ENCODE data around the gene SCRN1.
"Not testable (repeated sequence)": the region's sequence is repeated elsewhere in the genome, so short reads cannot be mapped to it uniquely, and the experiment has no call there.

SCRN1 gene

DNA sequence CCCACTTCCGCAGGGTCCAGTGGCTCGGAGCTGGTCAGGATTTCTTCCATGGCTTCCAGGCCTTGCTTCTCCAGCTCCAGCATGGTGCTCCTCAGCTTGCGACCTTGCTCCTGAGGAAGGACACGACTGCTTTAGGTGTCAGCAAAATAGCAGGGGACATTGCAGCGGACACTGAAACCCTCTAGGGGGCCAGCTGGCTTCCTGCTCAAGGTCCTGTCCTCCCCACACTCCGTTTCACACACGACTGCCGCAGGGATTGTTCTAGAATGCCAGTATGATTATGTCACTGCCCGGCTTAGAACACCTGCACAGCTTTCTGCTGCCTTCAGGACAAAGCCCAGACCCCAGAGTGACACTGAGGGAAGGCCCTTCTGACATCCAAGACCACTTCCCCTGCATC is 65.6 kb downstream of the SCRN1 start:
- no peak for DNase-seq

DNA sequence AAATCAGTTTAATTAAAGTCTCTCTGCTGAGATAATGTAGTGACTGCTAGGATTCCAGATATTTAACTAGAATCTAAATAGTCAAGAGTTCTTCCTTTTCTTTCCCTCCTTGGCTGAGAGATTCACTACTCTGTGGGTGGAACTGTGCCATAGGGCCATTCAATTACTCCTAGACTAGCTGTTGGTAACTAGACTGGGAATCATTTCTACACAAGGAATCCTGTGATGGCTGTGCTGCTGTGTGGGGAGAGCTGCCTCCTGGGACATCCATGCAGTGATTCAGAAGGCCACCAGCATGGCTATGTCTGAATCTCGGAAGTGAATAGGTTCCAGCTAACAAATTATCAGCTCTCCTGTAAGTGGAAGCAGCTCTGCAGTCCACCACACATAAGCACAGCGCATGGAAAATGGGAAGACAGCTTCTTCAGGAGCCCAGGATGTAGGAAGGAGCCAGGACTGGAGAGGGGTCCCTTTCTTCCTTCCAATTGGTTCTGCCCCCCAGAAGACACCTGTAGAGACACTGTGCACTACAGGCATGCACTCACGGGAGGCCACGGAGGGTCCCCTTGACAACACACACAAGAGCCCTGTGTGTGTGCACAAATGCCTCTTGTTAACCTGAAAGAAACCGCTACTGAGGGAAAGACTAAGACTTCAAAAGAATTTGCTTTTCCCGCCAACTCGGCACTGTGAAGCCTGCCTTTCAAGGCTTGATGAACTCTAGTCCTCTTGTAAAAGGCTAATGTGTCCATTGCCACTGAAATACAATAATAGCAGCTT is 66.5 kb downstream of the SCRN1 start:
- no peak for DNase-seq

DNA sequence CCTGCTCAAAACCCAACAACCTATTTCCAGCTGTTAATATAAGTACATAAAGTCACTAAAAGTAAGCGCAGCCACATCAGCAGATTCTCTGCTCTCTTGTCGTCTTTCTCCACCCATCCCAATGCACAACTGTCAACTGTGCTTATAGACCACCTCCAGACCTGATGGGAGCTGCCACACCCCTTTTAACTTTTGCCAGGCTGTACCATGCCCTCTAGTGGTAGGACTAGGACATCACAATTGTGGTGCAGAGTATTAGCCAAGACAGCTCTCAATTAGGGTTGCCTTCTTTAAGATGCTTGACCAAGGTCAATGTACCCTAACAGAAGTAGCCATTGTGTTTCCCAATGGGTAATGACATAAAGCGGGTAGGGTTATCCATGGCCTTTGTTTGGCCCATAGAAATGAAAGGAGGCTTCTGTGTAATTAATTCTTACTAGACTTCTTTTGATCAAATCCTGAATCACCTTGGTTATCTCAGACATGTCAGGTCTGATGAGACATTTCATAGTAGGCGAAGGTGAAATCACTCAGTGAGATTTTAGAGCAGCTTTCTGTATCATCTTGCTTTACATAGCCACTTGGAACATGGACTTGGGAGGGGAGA is 68.1 kb downstream of the SCRN1 start:
- peak; percentile 8 for DNase-seq

DNA sequence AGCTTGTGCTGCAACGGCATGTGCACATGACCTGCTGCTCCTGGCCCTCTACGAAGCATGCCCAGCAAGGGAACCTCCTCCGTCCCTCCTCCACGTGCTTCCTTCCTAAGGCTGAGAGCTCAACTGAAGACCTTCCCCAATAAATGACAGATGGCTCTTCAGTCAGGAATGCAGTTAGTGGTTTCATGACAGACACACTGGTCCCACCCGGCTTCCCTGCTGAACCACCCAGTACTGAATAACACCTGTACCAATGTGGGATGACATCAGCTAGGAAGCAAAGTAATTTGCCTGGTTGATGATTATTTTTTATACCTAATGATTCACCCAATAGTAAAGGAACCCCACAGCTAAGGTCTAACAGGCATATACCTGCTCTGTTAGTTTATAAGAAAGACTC is 69.1 kb downstream of the SCRN1 start:
- DNase-seq: no peak

DNA sequence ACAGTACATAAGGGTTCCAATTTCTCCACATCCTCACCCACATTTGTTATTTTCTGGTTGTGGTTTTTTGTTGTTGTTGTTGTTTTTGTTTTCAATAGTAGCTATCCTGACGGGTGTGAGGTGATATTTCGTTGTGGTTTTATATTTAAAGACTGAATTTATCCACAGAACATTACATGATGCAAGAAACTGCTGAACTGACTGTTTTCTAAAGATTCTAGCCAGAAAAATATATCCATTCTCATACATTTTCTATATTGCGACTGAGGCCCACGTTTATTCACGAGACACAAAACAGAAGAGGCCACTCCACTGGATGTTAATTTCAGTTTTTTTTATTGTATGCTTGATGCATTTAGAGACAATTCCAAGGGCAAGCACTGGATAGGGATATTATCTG is 69.8 kb downstream of the SCRN1 start:
- no peak for DNase-seq

DNA sequence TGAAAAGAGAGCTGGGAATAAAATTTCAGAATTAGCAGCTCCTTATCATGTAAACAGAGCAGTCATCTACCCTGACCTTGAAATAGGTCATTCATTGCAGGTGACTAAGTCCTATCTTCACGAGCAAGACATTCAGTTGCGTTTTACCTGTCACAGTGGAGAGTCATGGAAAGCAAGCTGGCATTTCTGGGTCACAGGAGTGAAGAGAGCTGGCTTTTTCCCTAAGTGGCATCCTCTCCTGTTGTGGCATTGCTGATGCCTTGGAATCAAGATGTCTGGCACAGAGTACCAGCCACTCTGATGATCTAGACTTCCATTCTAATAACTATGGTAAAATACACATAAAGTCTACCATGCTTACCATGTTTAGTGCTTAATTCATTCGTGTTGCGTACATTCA is 70.8 kb downstream of the SCRN1 start:
- no peak for DNase-seq

DNA sequence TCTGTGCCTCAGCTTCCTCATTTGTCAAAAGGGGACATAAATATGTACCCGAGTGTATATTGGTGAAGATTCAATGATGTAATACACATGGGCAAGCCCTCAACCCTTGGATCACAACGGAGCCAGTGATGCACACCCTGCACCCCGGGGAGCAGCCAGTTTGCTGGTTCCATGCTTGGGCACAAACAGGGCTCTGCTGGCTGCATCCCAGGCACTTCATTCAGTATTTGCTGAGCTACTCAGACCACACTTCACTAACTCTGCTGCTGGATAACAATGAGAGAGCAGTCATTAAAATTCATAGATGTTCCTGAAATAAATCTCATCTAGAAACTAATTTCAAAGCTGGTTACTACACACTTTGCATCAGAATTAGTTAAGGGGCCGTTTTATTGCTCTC is 72.0 kb downstream of the SCRN1 start:
- no peak for DNase-seq

DNA sequence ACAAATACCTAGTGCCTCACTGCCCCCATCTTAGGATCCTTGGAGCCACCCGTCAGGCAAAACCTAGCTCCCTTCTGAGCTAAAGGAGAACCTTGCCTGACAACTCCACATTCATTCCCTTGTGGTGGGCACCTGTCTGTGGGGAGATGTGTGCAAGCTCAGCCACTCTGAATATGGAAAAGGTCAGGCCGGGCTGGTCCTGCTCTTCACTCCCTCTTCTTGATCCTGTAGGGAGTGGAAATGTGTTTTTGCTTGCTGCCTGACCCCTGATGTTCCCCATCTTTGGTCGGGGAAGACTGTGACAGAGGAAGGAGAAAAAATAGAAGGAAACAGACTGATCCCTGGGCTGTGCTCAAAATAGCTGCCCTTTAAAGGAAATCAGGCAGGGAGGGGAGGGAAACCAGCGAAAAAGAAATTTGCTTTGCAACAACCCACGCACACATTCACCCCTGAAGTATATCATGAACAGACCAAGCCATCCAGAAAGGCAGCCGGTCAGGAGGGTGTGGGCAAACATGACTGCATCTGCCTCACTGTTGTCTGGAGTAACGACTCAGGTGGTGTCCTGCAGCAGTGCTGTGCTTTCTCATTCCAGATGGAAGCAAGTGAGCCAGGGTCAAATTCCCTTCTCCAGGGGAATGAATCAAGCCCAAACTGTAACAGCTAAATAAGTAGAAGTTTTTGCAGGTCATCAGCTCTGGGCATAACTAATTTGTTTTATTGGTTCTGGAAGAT is 74.0 kb downstream of the SCRN1 start:
- no peak for DNase-seq

DNA sequence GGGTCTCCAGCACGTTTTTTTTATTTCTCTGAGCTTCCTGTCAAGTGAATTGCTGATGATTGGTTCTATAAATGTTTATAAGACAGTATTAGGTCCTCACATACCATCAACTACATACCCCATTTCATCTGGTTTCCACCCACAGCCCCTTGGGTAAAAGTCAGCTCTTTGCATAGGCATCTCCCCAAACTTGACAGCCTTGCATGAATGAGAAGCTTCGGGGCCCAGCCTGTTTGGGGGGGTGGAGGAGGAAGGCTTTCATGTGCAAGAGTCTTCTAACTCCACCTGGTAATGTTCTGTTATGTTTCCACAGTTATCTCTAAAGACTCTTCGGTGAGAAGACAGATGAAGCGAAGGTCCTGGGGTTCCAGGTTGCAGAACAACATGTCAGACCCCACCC is 75.4 kb downstream of the SCRN1 start:
- DNase-seq: no peak

DNA sequence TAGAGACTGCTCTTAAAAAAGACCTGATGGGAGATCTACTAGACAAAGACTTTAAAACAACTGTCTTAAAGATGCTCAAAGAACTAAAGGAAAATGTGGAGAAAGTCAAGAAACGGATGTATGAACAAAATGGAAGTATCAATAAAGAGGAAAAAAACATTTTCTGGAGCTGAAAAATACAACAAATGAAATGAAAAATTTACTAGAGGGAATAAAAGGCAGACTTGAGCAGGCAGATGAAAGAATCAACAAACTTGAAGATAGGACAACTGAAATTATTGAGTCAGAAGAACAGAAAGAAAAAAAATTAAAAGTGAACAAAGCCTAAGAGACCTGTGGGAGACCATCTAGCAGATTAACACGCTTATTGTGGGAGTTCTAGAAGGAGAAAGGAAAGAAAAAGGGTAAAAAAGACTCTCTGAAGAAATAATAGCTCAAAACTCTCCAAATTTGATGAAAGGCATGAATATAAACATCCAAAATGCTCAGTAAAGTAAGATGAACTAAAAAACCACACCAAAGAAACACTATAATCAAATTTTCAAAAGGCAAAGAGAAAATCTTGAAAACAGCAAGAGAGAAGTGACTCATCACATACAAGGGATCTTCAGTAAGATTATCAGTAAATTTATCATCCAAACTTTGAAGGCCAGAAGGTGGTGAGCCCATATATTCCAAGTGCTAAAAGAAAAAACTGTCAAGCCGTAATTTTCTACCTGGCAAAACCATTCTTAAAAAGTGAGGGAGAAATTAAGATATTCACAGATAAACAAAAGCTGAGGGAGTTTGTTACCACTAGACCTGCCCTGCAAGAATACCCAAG is 83.2 kb downstream of the SCRN1 start:
- DNase-seq: no peak

DNA sequence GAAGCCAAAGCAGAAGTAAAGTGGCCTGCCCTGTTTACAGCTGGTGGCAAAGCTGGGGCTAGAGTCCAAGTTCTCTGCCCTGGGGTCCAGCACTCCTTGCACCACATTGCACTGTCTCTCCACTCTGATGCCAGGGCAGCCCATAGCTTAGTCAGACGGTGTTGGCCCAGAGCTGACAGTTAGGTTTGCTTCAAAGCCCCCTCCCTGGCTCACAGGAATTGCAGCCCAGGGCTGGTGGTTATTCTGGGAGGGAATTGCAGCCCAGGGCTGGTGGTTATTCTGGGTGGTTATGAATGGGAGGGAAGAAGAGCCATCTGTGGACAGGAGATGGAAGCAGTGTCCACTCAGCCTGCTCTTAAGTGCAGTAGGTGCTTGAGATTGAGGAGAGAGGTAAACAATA is 88.9 kb downstream of the SCRN1 start:
- no peak for DNase-seq

DNA sequence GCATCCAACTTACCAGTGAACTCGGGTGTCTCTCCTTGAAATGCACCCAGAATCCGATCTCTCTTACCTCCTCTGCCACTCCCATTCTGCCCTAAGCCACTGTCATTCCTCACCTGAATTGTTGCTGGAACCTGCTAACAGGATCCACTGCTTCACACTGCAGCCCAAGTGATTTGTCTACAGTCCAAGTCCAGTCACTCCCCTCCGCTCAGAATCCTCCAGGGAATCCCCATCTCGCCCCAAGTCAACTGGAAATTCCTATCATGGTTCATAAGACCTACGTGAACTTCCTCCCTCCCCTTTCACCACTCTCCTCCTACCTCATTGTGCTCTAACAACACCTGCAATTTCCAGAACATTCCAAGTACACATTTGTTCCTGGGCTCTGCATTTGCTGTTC is 91.3 kb downstream of the SCRN1 start:
- no peak for DNase-seq

DNA sequence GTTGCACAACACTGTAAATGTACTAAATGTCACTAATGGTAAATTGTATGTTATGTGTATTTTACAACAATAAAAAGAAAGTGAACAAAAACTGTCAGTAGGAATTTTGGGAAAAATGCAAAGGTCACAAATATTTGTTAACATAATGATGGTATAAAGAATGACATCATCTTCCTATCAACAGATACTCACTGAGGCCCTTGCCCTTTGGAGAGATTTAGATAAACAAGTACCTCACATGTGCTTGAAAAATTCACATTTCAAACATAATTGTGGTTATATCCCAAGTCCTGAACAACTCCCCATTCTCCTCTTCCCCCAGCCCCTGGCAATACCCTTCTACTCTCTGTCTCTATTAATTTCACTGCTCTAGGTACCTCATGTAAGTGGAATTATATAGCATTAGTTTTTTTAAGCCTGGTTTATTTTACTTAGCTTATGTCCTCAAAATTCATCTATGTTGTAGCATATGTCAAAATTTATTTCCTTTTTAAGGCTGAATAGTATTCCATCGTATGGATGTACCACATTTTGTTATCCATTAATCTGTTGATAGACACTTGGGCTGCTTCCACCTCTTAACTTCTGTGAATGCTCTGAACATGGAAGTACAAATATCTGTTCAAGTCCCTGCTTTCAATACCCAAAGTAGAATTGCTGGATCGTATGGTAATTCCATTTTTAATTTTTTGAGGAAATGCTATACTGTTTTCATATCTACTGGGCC is 92.8 kb downstream of the SCRN1 start:
- DNase-seq: no peak

DNA sequence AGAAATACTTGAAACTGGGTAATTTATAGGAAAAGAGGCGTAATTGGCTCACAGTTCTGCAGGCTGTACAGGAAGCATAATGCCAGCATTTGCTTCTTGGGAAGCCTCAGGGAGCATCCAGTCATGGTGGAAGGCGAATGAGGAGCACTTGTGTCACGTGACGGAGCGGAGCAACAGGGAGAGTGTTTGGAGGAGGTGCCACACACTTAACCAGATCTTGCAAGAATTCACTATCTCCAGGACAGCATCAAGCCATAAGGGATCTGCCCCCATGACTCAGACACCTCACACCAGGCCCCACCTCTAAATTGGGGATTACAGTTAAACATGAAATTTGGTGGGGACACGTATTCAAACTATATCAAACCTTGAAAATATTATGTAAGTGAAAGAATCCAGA is 94.0 kb downstream of the SCRN1 start:
- DNase-seq: no peak

DNA sequence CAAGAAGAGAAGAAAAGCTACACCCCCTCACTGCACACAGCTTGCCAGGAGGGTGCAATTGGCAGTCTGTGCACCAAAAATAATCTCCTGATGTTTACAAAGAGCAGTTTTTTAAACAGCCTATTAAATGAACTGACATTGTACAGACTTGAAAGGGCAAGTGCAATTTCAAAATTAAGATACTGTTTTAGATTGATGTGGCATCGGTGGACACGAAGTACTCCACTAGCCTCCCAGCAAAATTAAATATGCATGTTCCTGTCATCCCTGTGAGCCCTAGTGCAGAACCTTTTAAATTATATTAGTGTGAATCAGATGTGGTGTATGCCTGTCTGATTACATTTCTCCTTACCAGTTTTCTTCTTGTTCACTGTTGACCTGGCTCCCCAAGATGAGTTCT is 95.3 kb downstream of the SCRN1 start:
- DNase-seq: no peak

DNA sequence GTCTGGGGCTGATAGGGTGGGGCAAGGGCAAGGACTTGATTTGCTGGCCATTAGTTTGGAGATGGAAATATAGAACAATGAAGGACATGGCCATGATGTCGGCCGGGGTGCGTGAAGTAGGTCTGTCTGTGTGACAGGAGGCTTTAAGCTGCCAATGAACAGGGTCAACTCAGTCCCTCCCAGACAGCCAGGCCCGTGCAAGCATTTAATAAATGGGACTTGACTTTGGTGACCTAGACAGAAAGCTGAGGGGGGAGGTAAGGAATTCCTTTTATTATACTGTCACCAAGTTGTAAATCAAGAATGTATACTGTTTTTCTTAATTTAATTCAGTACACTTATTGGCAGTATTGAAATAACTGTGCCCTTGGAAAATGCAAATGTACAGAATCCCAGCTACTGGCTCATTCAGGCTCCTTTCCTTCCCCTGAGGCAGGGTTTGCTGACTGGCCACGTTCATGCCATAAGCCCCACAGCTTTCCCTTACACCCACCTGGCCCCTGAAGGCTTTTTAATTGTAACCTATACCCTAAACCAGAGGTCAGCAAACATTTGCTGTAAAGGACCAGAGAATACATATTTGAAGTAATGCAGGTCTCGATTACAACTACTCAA is 96.1 kb downstream of the SCRN1 start:
- no peak for DNase-seq

DNA sequence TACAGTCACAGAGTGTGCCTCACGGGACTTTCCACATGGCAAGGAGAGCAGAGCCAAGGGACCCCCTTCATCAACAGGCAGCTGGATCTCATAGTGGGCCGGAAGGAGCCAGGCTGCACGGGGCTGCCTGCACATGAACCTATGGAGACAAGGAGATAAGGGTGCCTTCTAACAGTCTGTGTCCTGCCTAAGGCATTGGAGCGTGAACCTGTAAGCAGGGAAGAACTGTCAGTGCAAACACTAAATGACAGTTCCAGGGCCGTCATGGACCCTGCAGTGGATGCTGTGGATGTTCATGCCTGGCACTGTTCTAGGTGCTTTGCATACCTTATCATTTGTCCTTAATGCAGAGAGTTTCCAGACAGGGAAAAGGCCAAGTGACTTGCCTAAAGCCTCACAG is 97.4 kb downstream of the SCRN1 start:
- DNase-seq: no peak

DNA sequence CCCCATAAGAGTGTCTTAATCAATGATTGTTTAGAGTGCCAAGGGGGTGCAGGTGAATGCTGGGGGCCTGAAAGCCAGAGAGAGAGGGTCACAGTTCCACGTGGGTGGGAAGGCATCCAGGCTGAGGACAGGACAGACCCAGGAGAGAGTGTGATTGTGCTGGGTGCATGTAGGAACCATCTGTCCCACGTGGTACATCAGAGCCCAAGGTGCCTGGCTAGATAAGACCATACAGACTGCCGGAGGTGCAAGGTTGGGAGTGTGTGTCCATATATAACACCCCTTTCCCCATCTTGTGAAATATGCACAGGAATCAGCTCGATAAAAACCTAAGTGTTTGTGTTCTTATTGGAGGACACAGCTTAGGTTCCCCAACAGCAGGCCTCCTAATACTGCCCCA is 97.8 kb downstream of the SCRN1 start:
- no peak for DNase-seq

DNA sequence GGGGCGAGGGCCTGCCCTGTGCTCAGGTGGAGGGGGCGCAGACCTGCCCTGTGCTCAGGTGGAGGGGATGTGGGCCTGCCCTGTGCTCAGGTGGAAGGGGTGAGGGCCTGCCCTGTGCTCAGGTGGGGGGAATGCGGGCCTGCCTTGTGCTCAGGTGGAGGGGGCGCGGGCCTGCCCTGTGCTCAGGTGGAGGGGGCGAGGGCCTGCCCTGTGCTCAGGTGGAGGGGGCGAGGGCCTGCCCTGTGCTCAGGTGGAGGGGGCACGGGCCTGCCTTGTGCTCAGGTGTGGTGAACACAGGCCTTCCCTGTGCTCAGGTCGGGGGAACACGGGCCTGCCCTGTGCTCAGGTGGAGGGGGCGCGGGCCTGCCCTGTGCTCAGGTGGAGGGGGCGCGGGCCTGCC is 98.8 kb downstream of the SCRN1 start:
- DNase-seq: not testable (repeated sequence)

DNA sequence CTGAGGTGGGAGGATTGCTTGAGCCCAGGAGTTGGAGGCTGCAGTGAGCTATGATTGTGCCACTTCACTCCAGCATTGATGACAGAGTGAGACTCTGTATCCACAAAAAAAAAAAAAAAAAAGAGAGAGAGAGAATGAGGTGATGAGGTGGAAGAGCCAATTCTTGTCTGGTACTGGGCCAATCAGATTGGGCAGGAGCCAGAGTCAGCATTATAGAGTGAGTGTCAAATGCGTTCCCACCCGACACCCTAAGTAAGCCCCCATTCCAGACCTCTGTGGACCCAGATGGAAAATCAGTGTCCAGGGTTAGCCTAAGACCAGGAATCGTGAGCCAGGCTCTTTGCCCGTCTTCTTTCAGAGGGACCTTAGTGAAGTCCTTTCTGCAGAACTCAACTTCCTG is 99.3 kb downstream of the SCRN1 start:
- DNase-seq: no peak

DNA sequence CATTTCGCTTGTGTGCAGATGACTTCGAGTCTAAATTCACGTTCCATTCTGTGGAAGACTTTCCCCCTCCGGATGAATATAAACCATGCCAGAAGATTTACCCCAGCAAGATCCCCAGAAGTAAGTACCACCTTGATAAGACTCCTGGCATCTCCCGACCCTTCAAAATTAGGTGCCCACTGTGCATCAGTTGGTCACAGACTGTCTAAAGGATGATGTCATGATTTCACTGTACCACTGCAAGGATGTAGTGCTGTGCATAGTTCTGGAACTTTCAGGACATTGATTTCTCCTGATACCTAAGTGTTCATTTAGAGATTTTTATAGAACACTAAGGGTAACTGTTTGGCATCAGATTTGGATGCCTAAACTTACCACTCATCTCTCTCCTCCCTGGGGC is 100.3 kb downstream of the SCRN1 start:
- no peak for DNase-seq

DNA sequence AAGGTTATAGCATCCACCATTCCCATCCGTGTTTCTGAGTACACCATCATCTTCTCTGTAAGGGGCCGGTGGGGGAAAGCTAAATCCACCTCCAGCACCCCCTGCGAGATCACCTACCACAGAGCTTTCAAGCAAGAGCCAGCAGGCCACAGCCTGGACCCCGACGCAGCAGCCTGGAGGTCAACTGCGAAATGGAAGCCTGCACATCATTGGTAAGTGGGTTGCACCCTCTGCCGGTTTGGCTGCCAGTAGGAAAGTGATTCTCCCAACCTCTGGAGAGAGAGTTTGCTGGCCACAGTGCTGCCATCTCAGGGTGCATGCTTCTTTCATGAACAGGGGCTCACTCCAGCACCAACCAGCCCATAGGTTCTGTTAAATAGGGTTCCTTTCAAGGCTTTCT is 101.6 kb downstream of the SCRN1 start:
- no peak for DNase-seq

All from NCI-H1048 (cell line).